KMS-11 (cell line): ENCODE measurements around the gene NID2.

ENCODE experiments used
- H2AFZ ChIP-seq: fragments of 200-600 bp; sonication (generic); 2 replicates; pipeline ENCODE4 v1.6.1; 2016; ENCODE audit warnings: antibody characterized with exemption, mixed run types, low read depth
- H3K27ac ChIP-seq: fragments of 200-600 bp; sonication (generic); 2 replicates; pipeline ENCODE4 v1.6.1; 2016; ENCODE audit warnings: mild to moderate bottlenecking, mixed run types
- H3K27me3 ChIP-seq: fragments of 200-600 bp; sonication (generic); 2 replicates; pipeline ENCODE4 v1.6.1; 2017; ENCODE audit warnings: mild to moderate bottlenecking, low read depth, mixed run types, moderate library complexity; ENCODE audit not compliant: insufficient read depth
- H3K36me3 ChIP-seq: fragments of 200-600 bp; sonication (generic); 2 replicates; pipeline ENCODE4 v1.6.1; 2017; ENCODE audit warnings: mild to moderate bottlenecking, mixed run types; ENCODE audit not compliant: insufficient read depth
- H3K4me1 ChIP-seq: fragments of 200-600 bp; sonication (generic); 2 replicates; pipeline ENCODE4 v1.6.1; 2016; ENCODE audit warnings: mild to moderate bottlenecking, low read depth, mixed run types; ENCODE audit not compliant: poor library complexity, severe bottlenecking
- H3K4me2 ChIP-seq: fragments of 200-600 bp; sonication (generic); 2 replicates; pipeline ENCODE4 v1.7.0; 2016; ENCODE audit warnings: mild to moderate bottlenecking, mixed run types
- H3K4me3 ChIP-seq: fragments of 200-600 bp; sonication (generic); IDR thresholded peaks from 2 replicates; pipeline ENCODE4 v1.6.1; 2017; ENCODE audit warnings: low read depth, low read length, mixed read lengths; ENCODE audit not compliant: insufficient read depth
- H3K79me2 ChIP-seq: fragments of 200-600 bp; sonication (generic); 2 replicates; pipeline ENCODE4 v1.6.1; 2016; ENCODE audit warnings: low read depth, mixed run types; ENCODE audit not compliant: insufficient read depth
- H3K9ac ChIP-seq: fragments of 200-600 bp; sonication (generic); 2 replicates; pipeline ENCODE4 v1.6.1; 2016; ENCODE audit warnings: mild to moderate bottlenecking, mixed run types
- H4K20me1 ChIP-seq: fragments of 200-600 bp; sonication (generic); 2 replicates; pipeline ENCODE4 v1.6.1; 2016; ENCODE audit warnings: mild to moderate bottlenecking, mixed run types; ENCODE audit not compliant: insufficient read depth
- CTCF ChIP-seq: fragments of 200-600 bp; sonication (generic); conservative IDR thresholded peaks from 2 replicates; pipeline ENCODE4 v1.6.1; 2017; ENCODE audit warnings: low read depth, mild to moderate bottlenecking, antibody characterized with exemption, low read length, moderate library complexity, mixed read lengths

Gene NID2

GRCh38 chr14:52003324-52003723 lies 65.5 kb downstream of the NID2 start:
- no peak overlapping the region for H3K27ac ChIP-seq
- no peak overlapping the region for H2AFZ ChIP-seq
- no peak overlapping the region for H3K9ac ChIP-seq
- H3K36me3 ChIP-seq: no peaks in the 10 kb centered on the region
- H3K4me2 ChIP-seq: no peak overlapping the region
- no peaks in the 10 kb centered on the region for H4K20me1 ChIP-seq
- H3K4me1 ChIP-seq: no peaks in the 10 kb centered on the region
- no peak for TF ChIP-seq CTCF
- no peaks in the 10 kb centered on the region for H3K79me2 ChIP-seq
- no peaks in the 10 kb centered on the region for H3K27me3 ChIP-seq
- H3K4me3 ChIP-seq: no peak overlapping the region

GRCh38 chr14:52002542-52002941 lies 66.3 kb downstream of the NID2 start:
- H3K79me2 ChIP-seq: no peaks in the 10 kb centered on the region
- no peak overlapping the region for H3K27ac ChIP-seq
- no peaks in the 10 kb centered on the region for H3K27me3 ChIP-seq
- no peak overlapping the region for H3K9ac ChIP-seq
- no peak overlapping the region for H2AFZ ChIP-seq
- no peak overlapping the region for H3K4me2 ChIP-seq
- H3K36me3 ChIP-seq: no peaks in the 10 kb centered on the region
- H4K20me1 ChIP-seq: no peaks in the 10 kb centered on the region
- H3K4me3 ChIP-seq: no peak overlapping the region
- no peak for TF ChIP-seq CTCF
- no peaks in the 10 kb centered on the region for H3K4me1 ChIP-seq

- H3K27me3 ChIP-seq: no peaks in the 10 kb centered on the region
- no peak overlapping the region for H2AFZ ChIP-seq
- no peak overlapping the region for H3K4me3 ChIP-seq
- no peak for TF ChIP-seq CTCF
- H3K79me2 ChIP-seq: no peaks in the 10 kb centered on the region
- H3K4me1 ChIP-seq: no peaks in the 10 kb centered on the region
- H4K20me1 ChIP-seq: no peaks in the 10 kb centered on the region
- H3K27ac ChIP-seq: no peak overlapping the region
- no peak overlapping the region for H3K4me2 ChIP-seq
- no peaks in the 10 kb centered on the region for H3K36me3 ChIP-seq
- no peak overlapping the region for H3K9ac ChIP-seq
Measured at GRCh38 chr14:52000696-52001095, 68.2 kb downstream of the NID2 start.

GRCh38 chr14:52000019-52000582 lies 68.8 kb downstream of the NID2 start:
- no peaks in the 10 kb centered on the region for H3K79me2 ChIP-seq
- H3K9ac ChIP-seq: no peak overlapping the region
- no peaks in the 10 kb centered on the region for H3K4me1 ChIP-seq
- H2AFZ ChIP-seq: no peak overlapping the region
- H3K27me3 ChIP-seq: no peaks in the 10 kb centered on the region
- TF ChIP-seq CTCF: no peak
- H3K4me2 ChIP-seq: no peak overlapping the region
- no peaks in the 10 kb centered on the region for H4K20me1 ChIP-seq
- no peaks in the 10 kb centered on the region for H3K36me3 ChIP-seq
- H3K4me3 ChIP-seq: no peak overlapping the region
- no peak overlapping the region for H3K27ac ChIP-seq
